IMR-90 (cell line): ENCODE measurements around the gene PSMD1. TPM values are rescaled to one million over a fixed set of nuclear protein-coding genes. Genes with fewer than 3 reads are reported as not detected.

ENCODE experiments used
- ATAC-seq: fragments of 200-7000 bp; cut with Tn5 transposase; 2 replicates; pipeline ENCODE4 v1.9.1; 2020; ENCODE audit warnings: low read depth, mild to moderate bottlenecking, moderate library complexity
- BruUV-seq: library from RNA; stranded (reverse); fragments of 400-500 nt; replicated peaks from 2 replicates; lab custom pipeline; 2021; lab: Mats Ljungman, UMichigan
- CTCF ChIA-PET: fragments of 300-600 bp; formaldehyde crosslinking; extraction: SDS; loops from one replicate; lab custom pipeline; 2021; ENCODE audit warnings: antibody characterized with exemption; lab: Yijun Ruan, JAX
- POLR2A ChIA-PET: fragments of 300-600 bp; sonication (Branson Sonifier 250); formaldehyde crosslinking; loops from one replicate; lab custom pipeline; 2022; ENCODE audit warnings: antibody characterized with exemption; ENCODE audit not compliant: unreplicated experiment; lab: Charles Lee
- DNase-seq: peaks from one replicate; pipeline ENCODE4 v3.0.0; 2013
- H2AFZ ChIP-seq: replicated peaks from 2 replicates; pipeline ENCODE3; 2013; ENCODE audit warnings: low read length, mild to moderate bottlenecking; ENCODE audit not compliant: poor library complexity
- H2AK5ac ChIP-seq: 2 replicates; pipeline ENCODE4 v1.6.1; 2013; ENCODE audit warnings: low read depth, low read length, inconsistent platforms
- H2AK9ac ChIP-seq: replicated peaks from 2 replicates; pipeline ENCODE3; 2013; ENCODE audit warnings: mild to moderate bottlenecking, low read depth, low read length, moderate library complexity; ENCODE audit not compliant: poor library complexity
- H2BK120ac ChIP-seq: 2 replicates; pipeline ENCODE4 v1.6.1; 2013; ENCODE audit warnings: low read depth, low read length, inconsistent platforms
- H2BK15ac ChIP-seq: 3 replicates; pipeline ENCODE4 v1.6.1; 2013; ENCODE audit warnings: low read depth, low read length, inconsistent platforms
- H2BK20ac ChIP-seq: 2 replicates; pipeline ENCODE4 v1.6.1; 2013; ENCODE audit warnings: low read depth, mild to moderate bottlenecking, inconsistent platforms, low read length, moderate library complexity
- H2BK5ac ChIP-seq: 2 replicates; pipeline ENCODE4 v1.6.1; 2013; ENCODE audit warnings: mild to moderate bottlenecking, low read depth, low read length, inconsistent platforms; ENCODE audit not compliant: poor library complexity, severe bottlenecking
- H3K14ac ChIP-seq: replicated peaks from 2 replicates; pipeline ENCODE4 v1.6.1; 2013; ENCODE audit warnings: low read depth, low read length, inconsistent platforms
- H3K18ac ChIP-seq: 2 replicates; pipeline ENCODE4 v1.6.1; 2013; ENCODE audit warnings: low read depth, low read length, control low read depth
- H3K23ac ChIP-seq: 2 replicates; pipeline ENCODE4 v1.6.1; 2013; ENCODE audit warnings: low read depth, low read length, inconsistent platforms
- H3K27ac ChIP-seq: 2 replicates; pipeline ENCODE4 v1.5.1; 2013; ENCODE audit warnings: mild to moderate bottlenecking, control low read depth, low read length; ENCODE audit not compliant: insufficient read depth
- H3K27me3 ChIP-seq: 2 replicates; pipeline ENCODE4 v1.6.1; 2013; ENCODE audit warnings: low read length; ENCODE audit not compliant: control insufficient read depth, insufficient read depth
- H3K36me3 ChIP-seq: 2 replicates; pipeline ENCODE4 v1.6.1; 2013; ENCODE audit warnings: low read length, mixed read lengths; ENCODE audit not compliant: control insufficient read depth, insufficient read depth
- H3K4ac ChIP-seq: 2 replicates; pipeline ENCODE4 v1.6.1; 2013; ENCODE audit warnings: low read depth, low read length, inconsistent platforms
- H3K4me1 ChIP-seq: 2 replicates; pipeline ENCODE4 v1.6.1; 2013; ENCODE audit warnings: low read length, mixed read lengths; ENCODE audit not compliant: control insufficient read depth, insufficient read depth
- H3K4me2 ChIP-seq: 2 replicates; pipeline ENCODE4 v1.6.1; 2013; ENCODE audit warnings: low read depth, mild to moderate bottlenecking, control low read depth, low read length, moderate library complexity
- H3K4me3 ChIP-seq: 2 replicates; pipeline ENCODE4 v1.5.1; 2013; ENCODE audit warnings: low read depth, mild to moderate bottlenecking, control low read depth, low read length, moderate library complexity; ENCODE audit not compliant: insufficient read depth
- H3K56ac ChIP-seq: 2 replicates; pipeline ENCODE4 v1.6.1; 2013; ENCODE audit warnings: low read length, inconsistent platforms; ENCODE audit not compliant: insufficient read depth; ENCODE audit errors: extremely low read depth
- H3K79me1 ChIP-seq, 2 experiments: 2 replicates each; pipeline ENCODE4 v1.6.1; 2013; ENCODE audit warnings: low read length in 2 of 2, inconsistent platforms in 1 of 2, low read depth in 1 of 2
- H3K9ac ChIP-seq: 2 replicates; pipeline ENCODE4 v1.6.1; 2013; ENCODE audit warnings: low read depth, low read length, control low read depth
- H3K9me1 ChIP-seq: 2 replicates; pipeline ENCODE4 v1.6.1; 2013; ENCODE audit warnings: low read length, inconsistent platforms; ENCODE audit not compliant: insufficient read depth
- H3K9me3 ChIP-seq: 2 replicates; pipeline ENCODE4 v1.6.1; 2013; ENCODE audit warnings: low read length; ENCODE audit not compliant: control insufficient read depth, insufficient read depth
- H4K20me1 ChIP-seq: 2 replicates; pipeline ENCODE4 v1.6.1; 2013; ENCODE audit warnings: low read length, inconsistent platforms; ENCODE audit not compliant: insufficient read depth
- H4K5ac ChIP-seq: 2 replicates; pipeline ENCODE4 v1.6.1; 2013; ENCODE audit warnings: mild to moderate bottlenecking, low read depth, low read length, control low read depth
- H4K8ac ChIP-seq, 2 experiments: 2 replicates each; pipeline ENCODE4 v1.6.1; 2013; ENCODE audit warnings: low read depth in 2 of 2, low read length in 2 of 2, control low read depth in 1 of 2, inconsistent platforms in 1 of 2
- H4K91ac ChIP-seq: 2 replicates; pipeline ENCODE4 v1.6.1; 2013; ENCODE audit warnings: low read depth, low read length, inconsistent platforms; ENCODE audit not compliant: insufficient read depth
- BHLHE40 ChIP-seq: fragments of 150-350 bp; IDR thresholded peaks from 2 replicates; pipeline ENCODE4 v1.6.1; 2016; ENCODE audit warnings: mild to moderate bottlenecking, low read depth, low read length
- CEBPB ChIP-seq: IDR thresholded peaks from 2 replicates; pipeline ENCODE4 v1.6.1; 2012; ENCODE audit warnings: low read depth, low read length, improper control_type of control experiment
- CHD1 ChIP-seq: IDR thresholded peaks from 2 replicates; pipeline ENCODE4 v1.6.1; 2012; ENCODE audit warnings: low read depth, low read length, improper control_type of control experiment
- FOS ChIP-seq: fragments of 150-350 bp; IDR thresholded peaks from 2 replicates; pipeline ENCODE4 v1.6.1; 2016; ENCODE audit warnings: low read depth, low read length
- MXI1 ChIP-seq: IDR thresholded peaks from 2 replicates; pipeline ENCODE4 v1.6.1; 2012; ENCODE audit warnings: low read depth, mild to moderate bottlenecking, low read length, moderate library complexity, borderline replicate concordance
- NFE2L2 ChIP-seq: fragments of 150-350 bp; IDR thresholded peaks from 2 replicates; pipeline ENCODE4 v1.6.1; 2016; ENCODE audit warnings: low read depth, mild to moderate bottlenecking, low read length
- POLR2A ChIP-seq: IDR thresholded peaks from 2 replicates; pipeline ENCODE4 v1.6.1; 2012; ENCODE audit warnings: mild to moderate bottlenecking, low read depth, low read length
- RAD21 ChIP-seq: IDR thresholded peaks from 2 replicates; pipeline ENCODE4 v1.6.1; 2012; ENCODE audit warnings: low read length, improper control_type of control experiment
- RFX5 ChIP-seq: IDR thresholded peaks from 2 replicates; pipeline ENCODE4 v1.8.0; 2012; ENCODE audit warnings: low read depth, mild to moderate bottlenecking, low read length, moderate library complexity
- SMC3 ChIP-seq: fragments of 150-350 bp; IDR thresholded peaks from 2 replicates; pipeline ENCODE4 v1.6.1; 2016; ENCODE audit warnings: low read depth, mild to moderate bottlenecking, antibody characterized with exemption, low read length, moderate library complexity
- WGBS, 2 experiments: methylation state at CpG; one replicate each; pipeline versions ENCODE4 v1.1.5 to v1.1.7; 2013; ENCODE audit warnings: missing lambda C conversion rate in 2 of 2; ENCODE audit not compliant: insufficient read length in 1 of 2; ENCODE audit errors: extremely low coverage in 2 of 2; 5-methylcytosine and 5-hydroxymethylcytosine counted together
- dilution Hi-C: fragments of 300-500 bp; cut with HindIII; formaldehyde crosslinking; loops from one replicate; pipeline ENCODE4 v1.14.3; 2018; ENCODE audit warnings: low sequenced_read_pairs; ENCODE audit not compliant: unreplicated experiment
- in situ Hi-C: fragments of 300-500 bp; cut with MboI; formaldehyde crosslinking; loops from 3 replicates; pipeline ENCODE4 v1.14.3; 2019; ENCODE audit warnings: low sequenced_read_pairs, inconsistent platforms, mixed read lengths
- intact Hi-C: fragments of 100-400 bp; cut with micrococcal nuclease; formaldehyde crosslinking; loops from 2 replicates; pipeline ENCODE4 v1.10.0; 2022
- polyA plus RNA-seq, 3 experiments: library from polyadenylated mRNA; depleted of rRNA; stranded (reverse); fragments of >200 nt; gene quantifications; 2 replicates each; pipeline ENCODE4 v1.2.3, GENCODE V29; 2012; ENCODE audit warnings: low replicate concordance in 1 of 3
- total RNA-seq: library from RNA; depleted of rRNA; stranded (reverse); fragments of >200 nt; gene quantifications from 2 replicates; pipeline ENCODE4 v1.2.3, GENCODE V29; 2012
- TF ChIP-seq, protein P1 (sequence below): fragments of 150-350 bp; IDR thresholded peaks from 2 replicates; pipeline ENCODE4 v1.6.1; 2017; ENCODE audit warnings: mild to moderate bottlenecking, antibody characterized with exemption, low read length, low read depth
- TF ChIP-seq, protein P2 (sequence below): fragments of 150-350 bp; IDR thresholded peaks from 2 replicates; pipeline ENCODE4 v1.6.1; 2016; ENCODE audit warnings: low read depth, mild to moderate bottlenecking, low read length, moderate library complexity, borderline replicate concordance
- TF ChIP-seq, protein P3 (sequence below): conservative IDR thresholded peaks from 2 replicates; pipeline ENCODE4 v1.5.1; 2012; ENCODE audit warnings: mild to moderate bottlenecking, low read depth, low read length, improper control_type of control experiment

Gene PSMD1
- total and polyA plus RNA-seq, 2 of the 4 experiments (the other 2 are of a cell fraction), result 89.8 to 181 TPM

DNA sequence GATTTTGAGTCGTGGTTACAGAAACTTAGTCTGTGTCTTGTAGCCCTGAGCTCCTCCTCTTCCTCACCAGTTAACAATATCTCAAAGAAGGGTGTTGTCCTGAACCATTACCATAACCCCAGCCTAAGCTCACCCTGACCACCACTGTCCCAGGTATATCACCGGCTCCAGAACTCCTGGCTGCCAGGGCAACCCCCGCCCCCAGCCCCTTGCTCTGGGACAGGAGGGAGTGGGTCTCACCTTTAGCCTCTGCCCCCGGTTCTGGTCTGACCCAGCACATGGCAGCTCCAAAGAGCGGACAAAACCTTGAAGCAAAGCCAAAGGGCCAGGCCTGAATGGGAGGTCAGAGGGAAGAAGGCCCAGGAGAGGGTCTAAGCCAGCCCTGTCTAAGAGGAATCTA lies 5.6 kb upstream of the PSMD1 start:
- Histone ChIP-seq H3K9me3 (no peaks in the 10 kb centered on the region), H3K4me2 (no peak overlapping the region), H2AK9ac (no peak overlapping the region), H3K4me3 (no peak overlapping the region), H3K9ac (no peak overlapping the region), H3K27me3 (peaks cover 36% of the 10 kb centered on the region), H2BK20ac (no peak overlapping the region), H2AK5ac (no peak overlapping the region), H4K5ac (no peak overlapping the region), H2BK5ac (no peak overlapping the region), H3K56ac (no peak overlapping the region), H3K79me1 (no peaks in the 10 kb centered on the region), H3K36me3 (no peaks in the 10 kb centered on the region), H2BK120ac (no peak overlapping the region), H4K91ac (no peak overlapping the region), H3K27ac (no peak overlapping the region), H2BK15ac (no peak overlapping the region), H4K8ac (no peak overlapping the region), H3K4me1 (no peaks in the 10 kb centered on the region), H4K20me1 (no peaks in the 10 kb centered on the region), H2AFZ (no peak overlapping the region), H3K9me1 (peaks cover 8% of the 10 kb centered on the region; the same call in 1 of the 2 replicates), H3K14ac (no peak overlapping the region), H3K4ac (no peak overlapping the region), H3K23ac (no peak overlapping the region), H3K18ac (no peak overlapping the region)
- dilution Hi-C loops, result no loop called here
- POLR2A ChIA-PET, result no interaction called here
- no peak for ATAC-seq
- intact Hi-C loops, result no loop called here
- TF ChIP-seq CHD1 (no peak), POLR2A (no peak), MXI1 (no peak), NFE2L2 (no peak), FOS (no peak), SMC3 (no peak), CEBPB (no peak), RAD21 (no peak), RFX5 (no peak), BHLHE40 (no peak)
- TF ChIP-seq, protein P1, sequence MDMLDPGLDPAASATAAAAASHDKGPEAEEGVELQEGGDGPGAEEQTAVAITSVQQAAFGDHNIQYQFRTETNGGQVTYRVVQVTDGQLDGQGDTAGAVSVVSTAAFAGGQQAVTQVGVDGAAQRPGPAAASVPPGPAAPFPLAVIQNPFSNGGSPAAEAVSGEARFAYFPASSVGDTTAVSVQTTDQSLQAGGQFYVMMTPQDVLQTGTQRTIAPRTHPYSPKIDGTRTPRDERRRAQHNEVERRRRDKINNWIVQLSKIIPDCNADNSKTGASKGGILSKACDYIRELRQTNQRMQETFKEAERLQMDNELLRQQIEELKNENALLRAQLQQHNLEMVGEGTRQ, result no peak
- TF ChIP-seq, protein P2, sequence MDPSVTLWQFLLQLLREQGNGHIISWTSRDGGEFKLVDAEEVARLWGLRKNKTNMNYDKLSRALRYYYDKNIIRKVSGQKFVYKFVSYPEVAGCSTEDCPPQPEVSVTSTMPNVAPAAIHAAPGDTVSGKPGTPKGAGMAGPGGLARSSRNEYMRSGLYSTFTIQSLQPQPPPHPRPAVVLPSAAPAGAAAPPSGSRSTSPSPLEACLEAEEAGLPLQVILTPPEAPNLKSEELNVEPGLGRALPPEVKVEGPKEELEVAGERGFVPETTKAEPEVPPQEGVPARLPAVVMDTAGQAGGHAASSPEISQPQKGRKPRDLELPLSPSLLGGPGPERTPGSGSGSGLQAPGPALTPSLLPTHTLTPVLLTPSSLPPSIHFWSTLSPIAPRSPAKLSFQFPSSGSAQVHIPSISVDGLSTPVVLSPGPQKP, result no peak
- TF ChIP-seq, protein P3, sequence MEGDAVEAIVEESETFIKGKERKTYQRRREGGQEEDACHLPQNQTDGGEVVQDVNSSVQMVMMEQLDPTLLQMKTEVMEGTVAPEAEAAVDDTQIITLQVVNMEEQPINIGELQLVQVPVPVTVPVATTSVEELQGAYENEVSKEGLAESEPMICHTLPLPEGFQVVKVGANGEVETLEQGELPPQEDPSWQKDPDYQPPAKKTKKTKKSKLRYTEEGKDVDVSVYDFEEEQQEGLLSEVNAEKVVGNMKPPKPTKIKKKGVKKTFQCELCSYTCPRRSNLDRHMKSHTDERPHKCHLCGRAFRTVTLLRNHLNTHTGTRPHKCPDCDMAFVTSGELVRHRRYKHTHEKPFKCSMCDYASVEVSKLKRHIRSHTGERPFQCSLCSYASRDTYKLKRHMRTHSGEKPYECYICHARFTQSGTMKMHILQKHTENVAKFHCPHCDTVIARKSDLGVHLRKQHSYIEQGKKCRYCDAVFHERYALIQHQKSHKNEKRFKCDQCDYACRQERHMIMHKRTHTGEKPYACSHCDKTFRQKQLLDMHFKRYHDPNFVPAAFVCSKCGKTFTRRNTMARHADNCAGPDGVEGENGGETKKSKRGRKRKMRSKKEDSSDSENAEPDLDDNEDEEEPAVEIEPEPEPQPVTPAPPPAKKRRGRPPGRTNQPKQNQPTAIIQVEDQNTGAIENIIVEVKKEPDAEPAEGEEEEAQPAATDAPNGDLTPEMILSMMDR, result no peak
- no TSS peak for BruUV-seq
- CTCF ChIA-PET, result no interaction called here
- DNase-seq, result no peak
- in situ Hi-C loops, result no loop called here
- 61% methylated on average over 2 of the region's 5 CpGs; no CpG with 5 or more reads in 1 of the 2 experiments for whole genome bisulfite sequencing, 2 experiments
